Ecto neural progenitor cell (in vitro differentiated cells): ENCODE data around the gene SHPK.
A peak's percentile ranks its signal among the peaks of the same experiment; 100 is the strongest.

Experiments used
- DNase-seq: peaks from one replicate; pipeline ENCODE4 v3.0.0-alpha.2; 2018; ENCODE audit warnings: low spot score

SHPK gene

DNA sequence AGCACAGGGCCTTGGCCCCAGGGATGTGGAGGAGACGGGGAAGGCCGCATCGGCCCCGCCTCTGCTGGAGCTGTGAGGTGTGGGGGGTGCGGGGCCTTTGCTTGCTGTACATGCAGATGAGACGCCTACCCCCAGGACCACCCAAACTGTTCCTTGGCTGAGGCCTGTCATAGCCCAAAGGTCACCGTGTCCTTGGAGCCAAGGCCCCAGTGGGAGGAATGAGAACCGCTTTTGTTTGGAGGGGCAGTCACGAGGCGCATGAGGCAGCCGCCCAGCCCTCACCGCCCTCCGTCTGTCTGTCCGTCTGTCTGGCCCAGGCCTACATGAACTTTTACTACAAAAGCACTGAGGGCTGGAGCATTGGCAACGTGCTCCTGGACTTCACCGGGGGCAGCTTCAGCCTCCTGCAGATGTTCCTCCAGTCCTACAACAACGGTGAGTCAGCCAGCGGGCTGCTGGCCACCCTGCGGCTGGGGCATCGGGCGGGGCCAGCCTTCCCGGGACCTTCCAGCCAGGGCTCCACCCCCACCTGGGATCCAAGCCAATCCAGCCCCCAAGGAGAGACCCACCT is 23.6 kb upstream of the SHPK start:
- no peak for DNase-seq

GRCh38 chr17:3658784-3659449 is 22.9 kb upstream of the SHPK start:
- no peak for DNase-seq

- DNase-seq, result no peak
Measured at GRCh38 chr17:3657874-3658783, 22.1 kb upstream of the SHPK start.

- DNase-seq, result no peak
Measured at GRCh38 chr17:3657588-3657869, 21.5 kb upstream of the SHPK start.

- DNase-seq, result no peak
Measured at GRCh38 chr17:3656755-3657587, 20.9 kb upstream of the SHPK start.

- DNase-seq, result no peak
Measured at GRCh38 chr17:3656353-3656752, 20.3 kb upstream of the SHPK start.

DNA sequence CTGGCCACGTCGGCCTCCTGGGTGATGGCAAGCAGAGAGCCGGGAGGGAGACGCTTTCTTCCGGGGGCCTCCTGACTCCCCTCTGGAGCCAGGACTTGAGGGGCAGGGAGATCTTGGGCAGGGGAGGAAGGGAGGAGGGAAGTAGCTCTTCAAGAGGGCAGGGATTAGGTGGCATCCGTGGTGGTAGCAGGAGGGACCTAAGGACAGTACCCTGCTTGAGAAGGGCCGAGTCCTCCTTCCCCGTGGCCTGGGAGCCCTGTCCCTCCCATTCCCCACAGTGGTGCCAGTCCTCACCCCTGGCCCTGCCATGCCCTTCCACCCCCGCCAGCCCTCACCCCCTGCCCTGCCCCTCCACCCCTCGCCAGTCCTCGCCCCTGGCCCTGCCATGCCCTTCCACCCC is 19.7 kb upstream of the SHPK start:
- no peak for DNase-seq

DNA sequence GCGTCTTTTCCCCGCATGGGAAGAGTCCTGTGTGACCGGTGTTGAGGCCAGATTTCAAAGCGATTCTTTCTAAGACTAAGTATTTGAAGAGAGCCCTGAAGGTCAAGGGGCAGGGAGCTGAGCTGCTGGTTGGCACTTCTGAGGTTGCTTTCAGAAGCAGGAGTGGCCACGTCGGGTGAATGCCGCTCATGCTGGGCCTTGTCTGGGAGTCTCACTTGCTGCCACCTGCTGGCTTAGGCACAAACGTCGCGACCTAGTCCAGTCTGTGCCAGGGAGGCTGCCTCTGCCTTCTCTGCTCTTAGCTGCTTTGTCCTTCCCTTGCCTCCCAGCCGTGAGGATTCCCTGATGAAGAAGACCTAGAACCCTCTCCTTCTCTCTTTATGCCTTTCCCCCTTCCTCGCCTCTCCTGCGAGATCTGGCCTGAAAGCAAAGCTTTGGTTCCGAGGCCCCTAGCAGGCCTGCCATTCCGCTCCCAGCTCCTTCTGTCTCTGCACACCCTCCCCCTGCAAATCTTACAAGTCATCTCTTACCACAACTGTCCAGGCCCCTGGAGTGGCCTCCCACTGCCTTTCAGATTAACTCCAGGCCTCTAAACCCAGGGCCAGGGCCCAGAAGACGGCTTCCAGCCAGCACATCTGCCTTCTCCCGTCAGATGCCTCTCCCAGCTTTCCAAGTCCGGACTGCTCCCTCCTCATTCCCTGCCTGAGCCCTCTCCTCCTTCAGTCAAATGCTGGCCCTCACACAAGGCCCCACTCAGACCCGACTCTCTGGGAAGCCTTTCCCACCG is 11.9 kb upstream of the SHPK start:
- DNase-seq, result peak; percentile 83

GRCh38 chr17:3647251-3647650 is 11.2 kb upstream of the SHPK start:
- DNase-seq, result no peak

DNA sequence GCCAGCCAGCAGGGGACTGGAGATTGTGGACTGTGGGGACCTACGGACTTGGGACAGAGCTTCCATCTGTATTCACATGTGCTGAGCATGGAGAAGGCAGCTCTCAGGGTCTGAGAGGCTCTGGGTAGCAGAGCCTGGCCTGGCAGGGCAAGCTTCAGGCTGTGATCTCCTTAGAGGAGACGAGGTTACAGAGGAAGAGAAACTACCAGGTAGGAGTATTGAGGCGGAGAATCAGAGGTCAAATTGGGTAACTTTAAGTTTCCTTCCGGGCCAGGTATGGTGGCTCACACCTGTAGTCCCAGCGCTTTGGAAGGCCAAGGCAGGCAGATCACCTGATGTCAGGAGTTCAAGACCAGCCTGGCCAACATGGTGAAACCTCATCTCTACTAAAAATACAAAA is 9.3 kb upstream of the SHPK start:
- DNase-seq, result no peak

- DNase-seq, result no peak
Measured at GRCh38 chr17:3643889-3644349, 7.9 kb upstream of the SHPK start.

DNA sequence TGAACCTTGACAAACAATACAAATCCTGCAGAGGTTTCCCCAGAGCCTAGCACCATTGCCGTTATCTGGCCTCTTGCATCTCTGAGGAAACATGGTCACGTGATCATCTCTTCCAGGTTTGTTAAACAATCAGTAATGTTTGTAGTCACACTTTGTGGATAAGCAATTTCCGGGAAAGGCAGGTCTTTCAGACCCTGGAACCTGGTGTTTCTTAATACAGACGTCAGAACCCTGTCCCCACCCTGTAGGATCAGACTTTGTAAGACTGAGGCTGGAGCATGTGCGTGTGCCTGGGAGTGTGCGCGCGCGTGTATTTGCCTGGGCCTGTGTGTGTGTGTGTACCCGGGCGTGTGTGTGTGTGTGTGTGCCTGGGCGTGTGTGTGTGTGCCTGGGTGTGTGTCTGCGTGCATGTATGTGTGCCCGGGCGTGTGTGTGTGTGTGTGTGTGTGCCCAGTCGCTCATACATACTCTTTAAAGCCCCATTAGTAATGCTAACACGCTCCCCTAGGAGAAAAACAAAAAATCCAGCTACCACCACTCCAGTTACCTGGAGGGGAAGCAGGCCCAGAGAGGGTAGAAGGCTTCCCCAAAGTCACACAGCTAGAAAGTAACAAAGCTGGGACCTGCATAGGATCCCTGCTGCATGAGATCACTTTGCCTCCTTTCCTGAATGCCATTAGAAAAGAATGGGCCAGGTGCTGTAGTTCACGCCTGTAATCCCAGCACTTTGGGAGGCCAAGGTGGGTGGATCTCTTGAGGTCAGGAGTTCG is 5.9 kb upstream of the SHPK start:
- no peak for DNase-seq

DNA sequence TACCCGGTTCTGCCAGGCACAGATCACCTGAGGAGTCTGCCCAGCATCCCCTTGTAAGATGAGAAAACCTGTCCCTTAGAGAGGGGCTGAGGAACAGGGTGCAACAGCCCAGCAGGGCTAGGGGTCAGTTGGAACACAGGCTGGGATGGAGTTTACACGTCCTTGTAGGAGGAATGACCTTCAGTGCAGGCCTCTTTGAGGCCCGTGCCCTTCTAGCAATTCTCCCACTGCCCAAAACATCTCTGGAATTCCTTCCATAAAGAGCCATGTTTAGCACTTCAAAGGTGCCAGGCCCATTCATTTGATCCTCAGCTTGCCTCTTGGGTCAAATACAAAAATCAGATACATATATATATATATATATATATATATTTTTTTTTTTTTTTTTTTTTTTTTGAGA is 5.0 kb upstream of the SHPK start:
- DNase-seq, result no peak

DNA sequence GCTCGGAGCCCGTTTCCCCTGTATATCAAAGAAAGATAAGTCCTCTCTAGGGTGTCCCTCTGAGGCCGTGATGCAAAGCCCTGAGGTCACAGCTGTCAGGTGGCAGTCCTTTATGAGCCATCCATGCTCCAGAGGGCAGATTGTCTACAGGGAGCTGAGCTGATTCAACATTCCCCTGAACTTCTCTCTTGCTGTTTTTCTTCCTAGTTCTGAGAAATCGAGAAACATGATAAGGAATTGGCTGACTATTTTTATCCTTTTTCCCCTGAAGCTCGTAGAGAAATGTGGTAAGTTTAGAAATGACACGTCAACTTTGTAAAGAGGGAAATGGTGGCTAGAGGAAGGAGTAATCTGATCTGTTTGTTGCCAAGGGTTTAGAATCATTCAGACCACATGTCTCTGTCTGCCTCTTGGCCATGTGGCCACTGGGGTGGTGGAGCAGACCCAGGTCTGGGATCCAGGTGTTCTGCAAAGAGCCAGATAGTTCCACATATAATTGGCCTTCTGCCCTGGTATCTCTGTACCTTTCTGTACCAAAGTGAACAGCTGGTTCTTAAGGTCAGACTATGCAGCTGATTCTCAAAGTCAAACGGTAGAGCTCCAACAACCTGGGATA is 4.0 kb upstream of the SHPK start:
- no peak for DNase-seq

GRCh38 chr17:3636908-3637373 is 891 bp upstream of the SHPK start:
- no peak for DNase-seq

GRCh38 chr17:3635474-3636153 is 436 bp downstream of the SHPK start:
- peak; percentile 68 for DNase-seq

DNA sequence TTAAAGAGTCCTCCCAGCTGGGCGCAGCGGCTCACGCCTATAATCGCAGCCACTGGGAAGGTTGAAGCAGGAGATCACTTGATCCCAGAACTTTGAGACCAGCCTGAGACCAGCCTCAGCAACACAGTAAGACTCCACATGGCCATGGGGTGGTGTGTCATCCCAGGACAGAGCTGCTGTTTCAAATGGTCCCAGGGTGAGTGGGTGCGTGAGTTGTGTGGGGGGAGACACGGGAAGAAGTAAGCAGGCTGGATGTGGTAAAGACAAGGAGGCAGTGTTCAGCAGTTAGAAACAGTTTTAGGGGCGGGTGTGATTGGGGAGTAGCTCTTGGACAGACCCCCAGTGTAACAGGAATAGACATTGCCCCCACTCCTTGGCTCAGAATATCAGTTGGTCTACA is 3.8 kb downstream of the SHPK start:
- DNase-seq, result no peak

GRCh38 chr17:3630781-3631180 is 5.3 kb downstream of the SHPK start:
- no peak for DNase-seq

GRCh38 chr17:3627769-3628167 is 8.3 kb downstream of the SHPK start:
- DNase-seq, result no peak
